Mammary epithelial cell (primary cell): Measurements from ENCODE around the gene SPAG16.

Experiments used
- CTCF ChIP-seq, 2 donors: IDR thresholded peaks in 1 of 2; conservative IDR thresholded peaks in 1 of 2; 2 replicates each; pipeline ENCODE4 v1.5.1; 2011 to 2012; ENCODE audit warnings: inconsistent platforms in 2 of 2, low read length in 2 of 2, mild to moderate bottlenecking in 2 of 2, control low read depth in 1 of 2, low read depth in 1 of 2; ENCODE audit not compliant: insufficient read depth in 1 of 2; ENCODE audit errors: extremely low read depth in 1 of 2
- EZH2 ChIP-seq: IDR thresholded peaks from 2 replicates; pipeline ENCODE4 v1.6.1; 2012; ENCODE audit warnings: low read length, inconsistent platforms, borderline replicate concordance

- TF ChIP-seq CTCF (conservative IDR thresholded peaks at IDR 0.05 in 1 of 2, IDR thresholded peaks at IDR 0.05 in 1 of 2; ENCODE audit: extremely low read depth in 1 of 2, insufficient read depth in 1 of 2, low read depth in 1 of 2, low read length in 2 of 2) (no peak), EZH2 (no peak)
Observed at GRCh38 chr2:213315168-213315876, 31.1 kb downstream of the SPAG16 start.
